ENCODE results near the gene PAGE5. TPM values are rescaled to one million over a fixed set of nuclear protein-coding genes. Genes with fewer than 3 reads are reported as not detected.

PAGE5 gene
- polyA plus RNA-seq, 1 of the 3 experiments (the other 2 are of a cell fraction): 7.1 TPM

GRCh38 chrX:55260806-55261205 lies 40.7 kb downstream of the PAGE5 start:
- CTCF ChIA-PET: no interaction called here
- 0% methylated on average over 2 of the region's 2 CpGs for WGBS (ENCODE audit: low lambda C conversion rate)

GRCh38 chrX:55264816-55265215 lies 44.7 kb downstream of the PAGE5 start, which contains the start of gene PAGE3:
PAGE3 (minus strand) TSS chrX:55264916; CDS start chrX:55263903, 1,013 bp downstream.
- ChIA-PET CTCF (no interaction called here), POLR2A (no interaction called here)
- 0% methylated on average over 4 of the region's 5 CpGs for WGBS (ENCODE audit: low lambda C conversion rate)
- no peaks in the 10 kb centered on the region; a peak in 1 of 4 replicates for H3K4me1 ChIP-seq (ENCODE audit: control insufficient read depth in 1 of 2, insufficient read depth in 2 of 2, low read depth in 1 of 2, low read length in 1 of 2)
- H3K27me3 ChIP-seq (ENCODE audit: insufficient read depth): no peaks in the 10 kb centered on the region
- H3K9me3 ChIP-seq: no peaks in the 10 kb centered on the region
- no peak within 1 kb of the TSS for H2AFZ ChIP-seq (ENCODE audit: low read depth)
- H3K4me2 ChIP-seq: no peak within 1 kb of the TSS
- no peak within 1 kb of the TSS for H3K9ac ChIP-seq
- DNase-seq: no peak
- H3K79me2 ChIP-seq (ENCODE audit: insufficient read depth): no peaks in the 10 kb centered on the region
- H3K27ac ChIP-seq (ENCODE audit: low read depth in 2 of 2, low read length in 1 of 2): no peak within 1 kb of the TSS
- no peaks in the 10 kb centered on the region for H3K9me2 ChIP-seq
- no peaks in the 10 kb centered on the region for H4K20me1 ChIP-seq (ENCODE audit: insufficient read depth)
- peaks cover 0 to 2% of the 10 kb centered on the region in 2 experiments for H3K36me3 ChIP-seq (replicated peaks in 1 of 2; ENCODE audit: control insufficient read depth in 1 of 2, insufficient read depth in 2 of 2, low read length in 1 of 2)
- H3F3A ChIP-seq (replicated peaks; ENCODE audit: insufficient read depth): no peaks in the 10 kb centered on the region
- no peak within 1 kb of the TSS for H3K4me3 ChIP-seq (ENCODE audit: low read depth in 2 of 2, low read length in 1 of 2)
- TF ChIP-seq NRF1 (IDR thresholded peaks at IDR 0.05; ENCODE audit: low read depth, low read length) (no peak), FOXM1 (IDR thresholded peaks at IDR 0.05; ENCODE audit: low read depth) (no peak), ELF1 (IDR thresholded peaks at IDR 0.05) (no peak), USF1 (IDR thresholded peaks at IDR 0.05; ENCODE audit: borderline replicate concordance, low read depth) (no peak), TEAD4 (IDR thresholded peaks at IDR 0.05; ENCODE audit: borderline replicate concordance, insufficient read depth) (no peak), GABPA (IDR thresholded peaks at IDR 0.05; ENCODE audit: low read depth) (no peak), MAX (IDR thresholded peaks at IDR 0.05; ENCODE audit: low read depth) (no peak), TCF12 (IDR thresholded peaks at IDR 0.05) (no peak), RXRA (IDR thresholded peaks at IDR 0.05; ENCODE audit: borderline replicate concordance, low read depth) (no peak), YY1 (IDR thresholded peaks at IDR 0.05; ENCODE audit: low read depth) (no peak)

More at GRCh38 chrX:55260806-55261205, 40.7 kb downstream of the PAGE5 start:
- Histone ChIP-seq H3K9me3 (no peaks in the 10 kb centered on the region), H3K27ac (ENCODE audit: low read depth in 2 of 2, low read length in 1 of 2) (no peak overlapping the region), H3K27me3 (ENCODE audit: insufficient read depth) (no peaks in the 10 kb centered on the region), H3K9ac (no peak overlapping the region), H4K20me1 (ENCODE audit: insufficient read depth) (no peaks in the 10 kb centered on the region), H3K79me2 (ENCODE audit: insufficient read depth) (no peaks in the 10 kb centered on the region), H3K4me1 (ENCODE audit: control insufficient read depth in 1 of 2, insufficient read depth in 2 of 2, low read depth in 1 of 2, low read length in 1 of 2) (no peaks in the 10 kb centered on the region; a peak in 1 of 4 replicates), H3K4me2 (no peak overlapping the region), H3F3A (replicated peaks; ENCODE audit: insufficient read depth) (no peaks in the 10 kb centered on the region), H3K4me3 (ENCODE audit: low read depth in 2 of 2, low read length in 1 of 2) (no peak overlapping the region), H2AFZ (ENCODE audit: low read depth) (no peak overlapping the region), H3K36me3 (replicated peaks in 1 of 2; ENCODE audit: control insufficient read depth in 1 of 2, insufficient read depth in 2 of 2, low read length in 1 of 2) (no peaks in the 10 kb centered on the region), H3K9me2 (no peaks in the 10 kb centered on the region)
- POLR2A ChIA-PET: no interaction called here
- DNase-seq: no peak
- TF ChIP-seq EP300 (IDR thresholded peaks at IDR 0.05; ENCODE audit: borderline replicate concordance in 1 of 2, low read depth in 1 of 2, low read length in 1 of 2): no peak
- no peak for TF ChIP-seq IRF3 (IDR thresholded peaks at IDR 0.05; ENCODE audit: low read depth, low read length)
- TF ChIP-seq YY1 (IDR thresholded peaks at IDR 0.05; ENCODE audit: low read depth): no peak
- TF ChIP-seq SIN3A (IDR thresholded peaks at IDR 0.05; ENCODE audit: borderline replicate concordance, low read depth, low read length): no peak
- no peak for TF ChIP-seq USF2 (IDR thresholded peaks at IDR 0.05; ENCODE audit: borderline replicate concordance, low read depth, low read length)
- no peak for TF ChIP-seq PBX3 (IDR thresholded peaks at IDR 0.05)

Other genes with a start within 250 kb of the PAGE5 start
- gene PFKFB1, start 226.2 kb upstream of the PAGE5 start, polyA plus RNA-seq (2012; rRNA removed): 0.12 and 0.15 TPM in 2 replicates
- gene APEX2, start 220.0 kb upstream of the PAGE5 start, polyA plus RNA-seq (2012; rRNA removed): 23.5 and 26.9 TPM in 2 replicates
- not detected in 2 replicates for gene ALAS2, start 189.4 kb upstream of the PAGE5 start, polyA plus RNA-seq (2012; rRNA removed)
- gene PAGE2B, start 145.3 kb upstream of the PAGE5 start, polyA plus RNA-seq (2012; rRNA removed): 0.31 TPM in 1 of 2 replicates, not detected in the other
- 4.2 and 4.7 TPM in 2 replicates for gene PAGE2, start 131.3 kb upstream of the PAGE5 start, polyA plus RNA-seq (2012; rRNA removed)
- not detected in 2 replicates for gene PAGE3, start 44.6 kb downstream of the PAGE5 start, polyA plus RNA-seq (2012; rRNA removed)
- gene MAGEH1, start 231.8 kb downstream of the PAGE5 start, polyA plus RNA-seq (2012; rRNA removed): 19.7 and 21.7 TPM in 2 replicates